Esophagus squamous epithelium (tissue), 4 donors: Measurements from ENCODE around the gene TMC6.

Experiments used
- CTCF ChIP-seq, 6 experiments: fragments of 450-650 bp in 4 of 6; fragments of 200-600 bp in 2 of 6; sonication (generic) in 2 of 6; IDR thresholded peaks; one replicate each; pipeline ENCODE4 v1.5.1; 2016 to 2019; ENCODE audit warnings: antibody characterized with exemption in 6 of 6, mild to moderate bottlenecking in 4 of 6, moderate library complexity in 4 of 6
- POLR2A ChIP-seq, 4 donors: fragments of 450-650 bp; IDR thresholded peaks; one replicate each; pipeline ENCODE4 v1.6.1; 2017; ENCODE audit warnings: antibody characterized with exemption in 4 of 4, mild to moderate bottlenecking in 4 of 4, moderate library complexity in 3 of 4

DNA sequence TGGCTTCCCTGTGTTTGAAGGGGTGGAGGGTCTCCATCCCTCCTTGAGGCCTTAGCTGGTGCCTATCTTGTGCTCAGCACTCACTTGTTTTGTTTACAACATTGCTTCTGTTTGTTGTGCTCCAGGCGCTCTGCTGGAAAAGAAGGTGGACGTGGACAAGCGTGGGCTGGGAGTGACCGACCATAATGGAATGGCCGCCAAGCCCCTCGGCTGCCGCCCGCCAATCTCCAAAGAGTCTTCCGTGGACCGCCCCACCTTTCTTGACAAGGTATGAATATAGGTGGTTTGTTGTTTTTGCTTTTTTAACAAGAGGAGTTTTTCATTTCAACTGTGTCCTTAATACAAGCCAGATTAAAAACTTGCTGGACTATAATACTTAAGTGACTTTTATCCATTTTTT lies 53.5 kb downstream of the TMC6 start:
- TF ChIP-seq CTCF (IDR thresholded peaks at IDR 0.05) = no peak
- TF ChIP-seq POLR2A (IDR thresholded peaks at IDR 0.05) = no peak
